ENCODE results near the gene HLA-F. TPM values are rescaled to one million over a fixed set of nuclear protein-coding genes. Genes with fewer than 3 reads are reported as not detected.

Gene HLA-F
- total and polyA plus RNA-seq, 9 donors: 16.3 to 61.6 (median 29.6) TPM

GRCh38 chr6:29710281-29710941 is 12.8 kb upstream of the HLA-F start:
- no peaks in the 10 kb centered on the region for H3K27me3 ChIP-seq
- DNase-seq: no peak
- intact Hi-C loops (cut with DNase I): no loop called here
- H3K9me3 ChIP-seq: no peaks in the 10 kb centered on the region
- H3K4me3 ChIP-seq: no peak overlapping the region
- no peaks in the 10 kb centered on the region for H3K36me3 ChIP-seq
- H3K4me1 ChIP-seq (ENCODE audit: insufficient read depth): no peaks in the 10 kb centered on the region
- no peak overlapping the region for H3K27ac ChIP-seq
- TF ChIP-seq EP300 (IDR thresholded peaks at IDR 0.05) (no peak), POLR2A (IDR thresholded peaks at IDR 0.05) (no peak), CTCF (IDR thresholded peaks at IDR 0.05) (no peak)
- WGBS, 3 donors: 77 to 85% (median 84%) methylated on average over 8 of the region's 8 CpGs

GRCh38 chr6:29720863-29721262 is 2.4 kb upstream of the HLA-F start:
- no peak for TF ChIP-seq EP300 (IDR thresholded peaks at IDR 0.05)
- DNase-seq: no peak
- no peaks in the 10 kb centered on the region for H3K4me1 ChIP-seq (ENCODE audit: insufficient read depth)
- no peak overlapping the region for H3K27ac ChIP-seq
- H3K27me3 ChIP-seq: no peaks in the 10 kb centered on the region
- 22 to 26% (median 25%) methylated on average over 2 of the region's 2 CpGs for WGBS, 3 donors
- intact Hi-C loops (cut with DNase I): no loop called here
- H3K4me3 ChIP-seq: no peak overlapping the region
- H3K36me3 ChIP-seq: no peaks in the 10 kb centered on the region
- no peaks in the 10 kb centered on the region for H3K9me3 ChIP-seq

- Histone ChIP-seq H3K4me3 (peak overlapping the region; percentile 70), H3K4me1 (ENCODE audit: insufficient read depth) (no peaks in the 10 kb centered on the region), H3K27ac (peak overlapping the region; percentile 55 to 83), H3K36me3 (no peaks in the 10 kb centered on the region), H3K27me3 (no peaks in the 10 kb centered on the region), H3K9me3 (no peaks in the 10 kb centered on the region)
- peak; percentile 22 to 69 (median 59) for DNase-seq
- 5 to 8% (median 5%) methylated on average over 66 to 76 of the region's 76 CpGs for WGBS, 3 donors
- TF ChIP-seq POLR2A (IDR thresholded peaks at IDR 0.05) (no peak), CTCF (IDR thresholded peaks at IDR 0.05) (no peak), EP300 (IDR thresholded peaks at IDR 0.05) (no peak)
- intact Hi-C loops (cut with DNase I): no loop called here
Observed at GRCh38 chr6:29723666-29724588, 693 bp downstream of the HLA-F start.

- H3K4me3 ChIP-seq: no peak overlapping the region
- H3K27ac ChIP-seq: no peak overlapping the region
- H3K9me3 ChIP-seq: no peaks in the 10 kb centered on the region
- no peaks in the 10 kb centered on the region for H3K36me3 ChIP-seq
- DNase-seq: no peak
- no peaks in the 10 kb centered on the region for H3K27me3 ChIP-seq
- WGBS, 3 donors: 89 to 93% (median 91%) methylated on average over 11 of the region's 11 CpGs
- intact Hi-C loops (cut with DNase I): no loop called here
- H3K4me1 ChIP-seq (ENCODE audit: insufficient read depth): no peaks in the 10 kb centered on the region
- TF ChIP-seq EP300 (IDR thresholded peaks at IDR 0.05): no peak
- TF ChIP-seq CTCF (IDR thresholded peaks at IDR 0.05): no peak
- TF ChIP-seq POLR2A (IDR thresholded peaks at IDR 0.05): no peak
Observed at GRCh38 chr6:29724937-29725869, 2.0 kb downstream of the HLA-F start.
